Measurements from ENCODE around the gene EIF2B4. TPM values are rescaled to one million over a fixed set of nuclear protein-coding genes. Genes with fewer than 3 reads are reported as not detected.

Gene EIF2B4
- total and polyA plus RNA-seq, 2 of the 13 experiments (the other 11 are each of a cell fraction or from before 2014, with no cell fraction given), result 91.5 to 96.4 TPM

DNA sequence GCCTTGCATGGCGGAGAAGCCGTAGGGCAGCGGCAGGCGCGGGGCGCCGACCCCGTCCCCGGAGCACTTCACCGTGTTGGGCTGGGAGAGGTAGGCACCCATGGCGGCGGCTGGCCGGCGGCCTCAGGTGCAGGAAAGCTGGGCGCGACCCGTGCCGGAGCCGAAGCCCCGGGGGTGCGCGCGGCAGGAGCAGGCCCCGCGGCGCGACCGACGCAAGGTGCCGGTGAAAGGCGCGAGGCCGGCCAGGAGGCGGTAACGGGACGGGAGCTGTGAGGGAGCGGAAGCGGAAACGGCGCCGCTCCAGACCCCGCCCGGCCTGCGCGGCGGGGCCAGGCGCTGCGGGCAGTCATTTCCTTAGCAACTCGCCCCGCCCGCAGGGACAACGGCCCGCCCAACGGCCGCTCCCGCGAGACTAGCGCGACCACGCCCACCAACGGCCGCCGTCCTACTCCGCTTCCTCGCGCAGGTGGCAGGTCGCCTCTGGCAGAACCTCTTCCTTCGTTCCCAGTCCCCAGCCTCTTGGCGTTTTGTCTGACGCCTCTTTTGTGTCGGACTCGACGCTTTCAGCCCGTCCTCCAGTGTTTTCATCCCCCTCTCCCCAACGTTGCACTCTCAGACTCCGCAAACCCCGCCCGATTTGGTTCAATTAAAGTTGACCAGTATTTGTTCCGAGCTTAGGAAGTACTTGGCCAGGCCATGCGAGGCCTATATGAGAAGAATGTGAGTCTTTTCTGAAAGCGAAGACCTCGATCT is 39.4 kb upstream of the EIF2B4 start, which contains the start of gene PPM1G (continued):
- TF ChIP-seq CTCF (CRISPR knock-in tag; IDR thresholded peaks at IDR 0.05), result peak; percentile 27
- peak; percentile 87 for TF ChIP-seq DBP (CRISPR knock-in tag; IDR thresholded peaks at IDR 0.05; ENCODE audit: not compliant biosample characterization)
- peak; percentile 96 for TF ChIP-seq CHCHD3 (CRISPR knock-in tag; IDR thresholded peaks at IDR 0.05)
- peak; percentile 94 for TF ChIP-seq MYC (CRISPR knock-in tag; IDR thresholded peaks at IDR 0.05; ENCODE audit: borderline replicate concordance)
- peak; percentile 35; the same call in 1 of the 2 replicates for TF ChIP-seq HIVEP1 (CRISPR knock-in tag; IDR thresholded peaks at IDR 0.05)
- TF ChIP-seq FOXO1 (CRISPR knock-in tag; IDR thresholded peaks at IDR 0.05), result peak; percentile 61
- TF ChIP-seq ZFP41 (CRISPR knock-in tag; IDR thresholded peaks at IDR 0.05; ENCODE audit: borderline replicate concordance), result no peak
- TF ChIP-seq, protein P1, sequence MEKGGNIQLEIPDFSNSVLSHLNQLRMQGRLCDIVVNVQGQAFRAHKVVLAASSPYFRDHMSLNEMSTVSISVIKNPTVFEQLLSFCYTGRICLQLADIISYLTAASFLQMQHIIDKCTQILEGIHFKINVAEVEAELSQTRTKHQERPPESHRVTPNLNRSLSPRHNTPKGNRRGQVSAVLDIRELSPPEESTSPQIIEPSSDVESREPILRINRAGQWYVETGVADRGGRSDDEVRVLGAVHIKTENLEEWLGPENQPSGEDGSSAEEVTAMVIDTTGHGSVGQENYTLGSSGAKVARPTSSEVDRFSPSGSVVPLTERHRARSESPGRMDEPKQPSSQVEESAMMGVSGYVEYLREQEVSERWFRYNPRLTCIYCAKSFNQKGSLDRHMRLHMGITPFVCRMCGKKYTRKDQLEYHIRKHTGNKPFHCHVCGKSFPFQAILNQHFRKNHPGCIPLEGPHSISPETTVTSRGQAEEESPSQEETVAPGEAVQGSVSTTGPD (CRISPR knock-in tag; IDR thresholded peaks at IDR 0.05), result no peak
- TF ChIP-seq ZNF773 (CRISPR knock-in tag; IDR thresholded peaks at IDR 0.05; ENCODE audit: borderline replicate concordance), result peak; percentile 69; the same call in 1 of the 2 replicates
- TF ChIP-seq, protein P2, sequence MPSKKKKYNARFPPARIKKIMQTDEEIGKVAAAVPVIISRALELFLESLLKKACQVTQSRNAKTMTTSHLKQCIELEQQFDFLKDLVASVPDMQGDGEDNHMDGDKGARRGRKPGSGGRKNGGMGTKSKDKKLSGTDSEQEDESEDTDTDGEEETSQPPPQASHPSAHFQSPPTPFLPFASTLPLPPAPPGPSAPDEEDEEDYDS (CRISPR knock-in tag; IDR thresholded peaks at IDR 0.05), result peak; percentile 95
- TF ChIP-seq XBP1 (CRISPR knock-in tag; IDR thresholded peaks at IDR 0.05), result peak; percentile 64; the same call in 1 of the 2 replicates
- peak; percentile 70; the same call in 1 of the 2 replicates for TF ChIP-seq ZNF331 (CRISPR knock-in tag; IDR thresholded peaks at IDR 0.05)
- no peak for TF ChIP-seq RCOR2 (CRISPR knock-in tag; IDR thresholded peaks at IDR 0.05)
- no peak for TF ChIP-seq JUNB (CRISPR knock-in tag; IDR thresholded peaks at IDR 0.05; ENCODE audit: borderline replicate concordance)
- no peak for TF ChIP-seq GTF3A (CRISPR knock-in tag; conservative IDR thresholded peaks at IDR 0.05)
- TF ChIP-seq ZNF230 (CRISPR knock-in tag; IDR thresholded peaks at IDR 0.05), result peak; percentile 92
- TF ChIP-seq ZNF20 (CRISPR knock-in tag; IDR thresholded peaks at IDR 0.05), result peak; percentile 76; the same call in 1 of the 2 replicates
- no peak; the same call in 1 of the 2 replicates for TF ChIP-seq ZNF609 (CRISPR knock-in tag; IDR thresholded peaks at IDR 0.05; ENCODE audit: borderline replicate concordance)
- TF ChIP-seq ZNF83 (CRISPR knock-in tag; IDR thresholded peaks at IDR 0.05; ENCODE audit: borderline replicate concordance), result peak; percentile 70; the same call in 1 of the 2 replicates
